Measurements from ENCODE around the gene CDHR5. TPM values are rescaled to one million over a fixed set of nuclear protein-coding genes. Genes with fewer than 3 reads are reported as not detected.

Gene CDHR5
- total RNA-seq, 1 donor from 2014 or later: 7.1 TPM

- Mint-ChIP-seq H3K4me1 (ENCODE audit: unreplicated experiment) (no peaks in the 10 kb centered on the region), H3K36me3 (peaks cover 13% of the 10 kb centered on the region), H3K27me3 (no peaks in the 10 kb centered on the region), H3K27ac (no peak overlapping the region), H3K9me3 (no peaks in the 10 kb centered on the region), H3K4me3 (no peak overlapping the region)
- TF ChIP-seq CTCF (conservative IDR thresholded peaks at IDR 0.05): no peak
- DNase-seq (ENCODE audit: extremely low spot score, unreplicated experiment): no peak
Observed at GRCh38 chr11:592918-593317, 31.8 kb downstream of the CDHR5 start.

- no peak for TF ChIP-seq CTCF (conservative IDR thresholded peaks at IDR 0.05)
- Mint-ChIP-seq H3K27me3 (no peaks in the 10 kb centered on the region), H3K4me1 (ENCODE audit: unreplicated experiment) (no peaks in the 10 kb centered on the region), H3K27ac (no peak overlapping the region), H3K36me3 (peaks cover 13% of the 10 kb centered on the region), H3K9me3 (no peaks in the 10 kb centered on the region), H3K4me3 (no peak overlapping the region)
- DNase-seq (ENCODE audit: extremely low spot score, unreplicated experiment): no peak
Observed at GRCh38 chr11:592501-592900, 32.3 kb downstream of the CDHR5 start.

- no peak for DNase-seq (ENCODE audit: extremely low spot score, unreplicated experiment)
- TF ChIP-seq CTCF (conservative IDR thresholded peaks at IDR 0.05): no peak
- Mint-ChIP-seq H3K36me3 (peaks cover 13% of the 10 kb centered on the region), H3K4me3 (no peak overlapping the region), H3K4me1 (ENCODE audit: unreplicated experiment) (no peaks in the 10 kb centered on the region), H3K27ac (no peak overlapping the region), H3K27me3 (no peaks in the 10 kb centered on the region), H3K9me3 (no peaks in the 10 kb centered on the region)
Observed at GRCh38 chr11:590997-591396, 33.8 kb downstream of the CDHR5 start.

GRCh38 chr11:589798-590197 is 35.0 kb downstream of the CDHR5 start:
- Mint-ChIP-seq H3K36me3 (peaks cover 12% of the 10 kb centered on the region), H3K4me1 (ENCODE audit: unreplicated experiment) (no peaks in the 10 kb centered on the region), H3K27ac (no peak overlapping the region), H3K9me3 (no peaks in the 10 kb centered on the region), H3K27me3 (no peaks in the 10 kb centered on the region), H3K4me3 (no peak overlapping the region)
- no peak for DNase-seq (ENCODE audit: extremely low spot score, unreplicated experiment)
- TF ChIP-seq CTCF (conservative IDR thresholded peaks at IDR 0.05): no peak

GRCh38 chr11:587978-588380 is 36.8 kb downstream of the CDHR5 start:
- TF ChIP-seq CTCF (conservative IDR thresholded peaks at IDR 0.05): no peak
- H3K27me3 Mint-ChIP-seq: no peaks in the 10 kb centered on the region

GRCh38 chr11:587546-587945 is 37.2 kb downstream of the CDHR5 start:
- no peak for TF ChIP-seq CTCF (conservative IDR thresholded peaks at IDR 0.05)
- Mint-ChIP-seq H3K27me3 (no peaks in the 10 kb centered on the region), H3K27ac (no peak overlapping the region), H3K9me3 (no peaks in the 10 kb centered on the region), H3K36me3 (peaks cover 11% of the 10 kb centered on the region), H3K4me3 (no peak overlapping the region), H3K4me1 (ENCODE audit: unreplicated experiment) (no peaks in the 10 kb centered on the region)
- no peak for DNase-seq (ENCODE audit: extremely low spot score, unreplicated experiment)

More at GRCh38 chr11:587978-588380, 36.8 kb downstream of the CDHR5 start:
- Mint-ChIP-seq H3K4me3 (no peak overlapping the region), H3K27ac (no peak overlapping the region), H3K4me1 (ENCODE audit: unreplicated experiment) (no peaks in the 10 kb centered on the region), H3K9me3 (no peaks in the 10 kb centered on the region), H3K36me3 (peaks cover 11% of the 10 kb centered on the region)
- no peak for DNase-seq (ENCODE audit: extremely low spot score, unreplicated experiment)

All from type B pancreatic cell (in vitro differentiated cells).